ENCODE results near the gene APEH.
"Not testable (repeated sequence)": the region's sequence is repeated elsewhere in the genome, so short reads cannot be mapped to it uniquely, and the experiment has no call there.

APEH gene

DNA sequence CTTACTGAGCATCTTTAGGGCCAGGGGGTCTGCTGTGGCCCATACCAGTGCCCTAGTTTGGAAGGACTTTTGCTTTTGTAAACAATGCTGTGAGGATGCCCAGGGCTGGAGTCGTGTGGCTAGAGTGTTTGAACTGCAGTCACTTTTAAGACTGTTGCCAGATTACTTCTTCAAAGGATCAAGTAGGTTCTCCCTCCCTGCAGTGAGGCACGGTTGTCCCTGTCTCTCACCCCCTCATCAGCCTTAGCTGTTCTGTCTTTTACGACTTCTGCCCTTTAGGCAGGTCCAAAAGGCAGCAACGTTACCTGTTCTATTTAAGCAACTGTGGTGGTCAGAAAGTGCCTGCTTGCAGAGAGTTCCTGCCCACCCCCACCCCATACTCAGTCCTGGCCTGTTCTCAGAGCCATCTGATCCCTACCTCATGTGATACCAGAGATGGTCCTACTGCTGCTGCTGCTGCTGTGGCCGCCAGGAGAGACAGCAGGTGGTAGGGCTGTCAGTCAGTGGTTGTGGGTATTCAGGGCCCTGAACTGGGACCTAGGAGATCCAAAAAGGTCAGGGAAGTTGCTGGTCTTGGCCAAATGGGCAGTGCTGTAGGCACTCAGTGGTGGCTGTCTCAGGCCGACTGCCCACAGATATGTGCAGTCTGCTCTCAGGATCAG lies 20.4 kb downstream of the APEH start:
- DNase-seq = not testable (repeated sequence)

DNA sequence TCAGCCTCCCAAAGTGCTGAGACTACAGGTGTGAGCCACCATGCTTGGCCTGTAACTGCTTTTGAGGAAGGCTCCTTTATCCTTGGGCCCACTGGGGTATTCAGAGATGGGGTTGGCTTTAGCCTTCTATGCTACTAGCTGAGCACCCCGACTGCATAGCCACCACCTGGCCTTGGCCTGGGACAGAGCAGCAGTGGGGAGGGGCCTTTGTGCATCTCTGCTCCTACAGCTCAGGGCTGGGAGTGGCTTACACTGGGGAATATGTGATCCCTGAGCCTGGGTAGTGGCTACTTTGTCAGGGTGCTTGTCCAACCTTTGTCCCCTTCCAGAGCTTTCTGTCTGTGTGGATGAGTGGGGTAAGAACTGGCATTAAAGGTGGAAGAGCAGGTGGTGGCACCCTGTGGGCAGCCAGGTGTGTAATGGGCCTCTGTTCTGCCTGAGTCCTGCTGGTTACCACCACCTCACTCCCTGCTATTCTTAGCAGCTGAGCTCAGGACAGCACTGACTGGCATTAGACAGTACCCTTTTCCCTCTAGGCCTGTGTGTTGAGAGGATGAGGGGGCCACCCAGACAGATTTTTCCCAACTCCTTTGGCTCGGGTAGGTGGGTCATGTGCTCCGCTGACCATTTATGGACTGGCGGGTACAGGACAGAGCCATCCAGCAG lies 21.3 kb downstream of the APEH start:
- not testable (repeated sequence) for DNase-seq

DNA sequence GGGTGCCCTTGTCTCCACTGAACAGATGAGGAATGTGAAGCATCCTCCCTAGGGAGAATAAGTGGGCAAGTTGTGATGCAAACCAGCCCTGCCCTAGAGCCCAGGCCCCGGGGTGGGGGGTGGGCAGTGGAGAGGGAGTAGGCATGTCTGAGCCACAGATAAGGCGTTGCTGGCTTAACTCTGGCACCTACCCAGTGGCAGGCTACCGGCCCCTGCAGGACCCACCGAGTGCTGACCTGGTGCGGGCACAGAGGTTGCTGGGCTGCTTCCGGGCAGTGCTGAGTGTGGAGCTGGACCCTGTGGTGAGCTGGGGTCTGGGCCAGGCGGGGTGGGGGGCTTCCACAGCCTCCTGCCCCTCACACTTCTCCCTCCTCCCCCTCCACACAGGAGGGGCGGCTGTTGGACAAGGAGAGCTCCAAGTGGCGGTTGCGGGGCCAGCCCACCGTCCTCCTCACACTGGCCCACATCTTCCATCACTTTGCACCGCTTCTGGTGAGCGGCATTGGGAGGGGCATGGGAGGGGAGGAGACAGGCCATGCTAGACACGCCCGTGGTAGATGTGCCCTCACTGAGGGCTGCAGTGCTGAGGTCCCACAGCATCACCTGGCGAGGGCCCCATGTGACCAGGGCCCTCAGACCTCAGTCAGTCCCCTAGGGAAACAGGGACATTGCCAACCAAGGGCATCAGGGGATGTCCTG lies 25.3 kb downstream of the APEH start:
- no peak for DNase-seq

DNA sequence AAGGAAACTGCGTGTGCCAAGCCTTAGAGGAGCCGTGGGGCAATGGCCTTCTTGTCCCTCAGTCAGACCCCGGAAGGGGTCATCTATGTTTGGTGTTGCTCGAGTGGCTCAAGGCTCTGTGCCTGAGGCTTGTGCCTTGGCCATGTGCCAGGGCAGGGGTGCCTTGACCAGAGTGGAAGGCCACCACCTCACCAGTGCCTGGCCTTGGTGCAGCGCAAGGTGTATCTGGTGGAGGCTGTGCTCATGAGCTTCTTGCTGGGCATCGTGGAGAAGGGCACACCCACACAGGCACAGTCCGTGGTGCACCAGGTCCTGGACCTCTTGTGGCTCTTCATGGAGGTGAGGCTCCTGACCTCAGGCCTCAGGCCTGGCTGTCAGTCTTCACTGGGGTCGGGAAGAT lies 25.9 kb downstream of the APEH start:
- no peak for DNase-seq

DNA sequence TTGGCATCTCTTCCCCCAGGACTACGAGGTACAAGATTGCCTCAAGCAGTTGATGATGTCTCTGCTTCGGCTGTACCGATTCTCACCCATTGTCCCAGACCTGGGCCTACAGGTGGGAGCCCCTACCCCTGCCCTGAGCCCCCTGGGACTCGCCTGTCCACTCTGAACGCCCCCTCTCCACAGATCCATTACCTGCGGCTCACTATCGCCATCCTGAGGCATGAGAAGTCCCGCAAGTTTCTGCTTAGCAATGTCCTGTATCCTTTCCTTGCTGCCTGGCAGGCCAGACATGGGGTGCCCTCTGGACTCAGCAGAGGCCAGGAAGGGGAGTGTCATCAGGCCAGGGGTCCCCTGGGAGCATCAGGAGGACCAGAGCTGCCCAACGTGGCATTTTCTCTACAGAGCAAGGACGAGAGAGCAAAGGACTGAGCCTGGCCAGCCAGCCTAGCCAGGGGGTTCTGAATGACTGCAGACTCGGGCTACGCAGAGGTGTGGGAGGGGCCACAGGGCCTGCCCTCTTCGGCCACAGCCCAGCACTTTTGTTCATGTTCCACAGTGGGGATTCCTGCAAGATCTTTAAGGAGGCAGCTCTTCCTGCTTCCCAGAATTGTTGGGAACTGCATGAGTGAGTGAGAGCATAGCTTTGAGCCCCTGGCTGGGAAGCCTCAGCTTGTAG lies 26.4 kb downstream of the APEH start:
- no peak for DNase-seq

DNA sequence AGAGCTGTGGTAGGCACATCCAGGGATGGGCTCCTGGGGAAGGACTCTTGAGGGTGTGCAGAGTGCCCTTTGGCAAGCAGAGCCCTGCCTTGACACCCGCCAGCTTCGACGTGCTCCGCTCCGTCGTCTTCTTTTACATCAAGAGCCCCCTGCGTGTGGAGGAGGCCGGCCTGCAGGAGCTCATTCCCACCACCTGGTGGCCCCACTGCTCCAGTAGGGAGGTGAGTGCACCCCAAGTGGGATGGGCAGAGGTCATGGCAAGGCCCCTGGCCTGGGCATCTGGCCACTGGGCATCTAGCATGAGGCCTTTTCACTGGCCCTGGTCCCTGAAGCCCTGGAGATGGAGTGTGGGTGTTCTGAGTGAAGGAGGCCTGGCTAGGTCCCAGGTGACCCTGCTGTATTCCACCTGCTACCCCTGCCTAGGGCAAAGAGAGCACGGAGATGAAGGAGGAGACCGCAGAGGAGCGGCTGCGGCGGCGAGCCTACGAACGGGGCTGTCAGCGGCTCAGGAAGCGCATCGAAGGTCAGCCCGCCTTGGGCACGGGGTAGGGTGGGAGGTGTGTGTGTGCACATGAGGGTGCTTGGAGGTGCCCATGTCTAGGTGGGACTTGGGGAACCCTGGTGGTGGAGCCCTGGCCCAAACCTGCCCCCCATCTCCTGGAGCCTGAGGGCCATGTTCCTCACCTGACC lies 27.4 kb downstream of the APEH start:
- no peak for DNase-seq

DNA sequence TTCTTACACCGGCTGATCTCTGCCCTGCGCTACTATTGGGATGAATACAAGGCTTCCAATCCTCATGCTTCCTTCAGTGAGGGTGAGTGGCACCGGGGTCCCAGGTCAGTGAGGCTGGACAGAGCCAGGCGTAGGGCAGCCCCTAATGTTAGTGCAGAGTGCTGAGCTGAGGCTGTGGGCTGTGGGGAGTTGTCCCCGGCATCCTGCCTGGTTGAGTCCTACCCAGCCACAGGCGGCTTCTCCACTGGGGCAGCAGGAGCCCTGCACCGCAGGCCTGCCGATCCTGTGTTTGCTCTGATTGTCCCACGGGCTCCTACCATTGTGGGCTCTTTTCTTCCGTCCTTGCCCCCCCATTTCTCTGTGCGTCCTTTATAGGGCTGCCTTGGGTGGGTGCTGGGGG lies 28.5 kb downstream of the APEH start:
- DNase-seq = no peak

DNA sequence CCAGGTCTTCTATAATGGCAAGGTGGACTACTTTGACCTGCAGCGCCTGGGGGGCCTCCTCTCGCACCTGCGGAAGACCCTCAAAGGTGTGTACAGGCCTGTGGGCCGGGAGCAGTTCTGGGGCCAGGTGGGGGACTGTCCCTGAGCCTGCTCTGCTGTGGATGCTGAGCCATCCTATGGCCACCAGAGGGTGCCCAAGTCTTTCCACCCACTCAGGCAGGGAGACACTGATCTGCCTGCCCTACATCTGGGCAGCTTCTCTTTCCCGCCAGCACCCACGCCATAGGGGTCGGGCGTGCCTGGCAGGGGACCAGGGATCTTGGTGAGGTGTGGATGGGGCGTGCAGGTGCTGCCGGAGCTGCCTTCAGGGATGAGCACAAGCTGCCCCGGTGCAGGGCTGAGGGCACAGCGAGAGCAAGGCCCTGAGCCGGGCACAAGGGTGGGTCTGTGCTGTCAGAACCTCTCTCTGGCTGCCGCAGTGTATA lies 29.3 kb downstream of the APEH start:
- DNase-seq = peak; percentile 71

DNA sequence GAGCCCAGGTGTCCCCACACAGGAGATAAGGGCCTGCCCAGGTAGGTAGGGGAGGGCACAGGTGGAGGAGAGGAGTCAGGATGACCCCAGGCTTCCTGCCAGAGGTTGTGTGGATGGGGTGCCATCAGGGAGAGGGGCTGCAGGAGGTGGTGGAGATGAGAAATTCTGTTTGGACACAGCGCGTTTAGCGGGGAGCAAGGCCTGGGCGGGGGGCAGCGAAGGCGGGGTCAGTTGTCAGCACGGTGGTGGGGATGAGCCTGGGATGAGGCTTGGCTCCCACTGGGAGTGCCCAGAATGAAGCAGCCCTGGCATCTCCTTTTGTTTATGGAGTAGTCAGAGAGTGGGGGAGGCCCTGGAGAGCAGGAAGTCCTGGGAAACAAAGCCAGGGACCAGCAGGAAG lies 29.8 kb downstream of the APEH start:
- DNase-seq = no peak

DNA sequence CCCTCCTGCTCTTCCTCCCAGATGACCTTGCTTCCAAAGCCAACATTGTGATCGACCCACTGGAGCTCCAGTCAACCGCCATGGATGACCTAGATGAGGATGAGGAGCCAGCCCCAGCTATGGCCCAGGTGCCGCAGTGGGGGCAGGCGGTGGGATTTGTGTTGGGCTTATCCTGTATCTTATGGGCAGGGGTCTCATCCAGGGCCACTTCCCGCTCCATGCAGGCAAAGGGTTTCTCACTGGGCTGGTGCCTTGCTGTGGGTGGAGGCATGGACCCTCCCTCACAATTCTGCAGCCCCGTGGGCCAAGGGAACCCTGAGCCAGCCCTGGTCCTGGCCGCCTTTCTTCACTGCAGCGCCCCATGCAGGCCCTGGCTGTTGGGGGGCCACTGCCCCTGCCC lies 30.5 kb downstream of the APEH start:
- no peak for DNase-seq

DNA sequence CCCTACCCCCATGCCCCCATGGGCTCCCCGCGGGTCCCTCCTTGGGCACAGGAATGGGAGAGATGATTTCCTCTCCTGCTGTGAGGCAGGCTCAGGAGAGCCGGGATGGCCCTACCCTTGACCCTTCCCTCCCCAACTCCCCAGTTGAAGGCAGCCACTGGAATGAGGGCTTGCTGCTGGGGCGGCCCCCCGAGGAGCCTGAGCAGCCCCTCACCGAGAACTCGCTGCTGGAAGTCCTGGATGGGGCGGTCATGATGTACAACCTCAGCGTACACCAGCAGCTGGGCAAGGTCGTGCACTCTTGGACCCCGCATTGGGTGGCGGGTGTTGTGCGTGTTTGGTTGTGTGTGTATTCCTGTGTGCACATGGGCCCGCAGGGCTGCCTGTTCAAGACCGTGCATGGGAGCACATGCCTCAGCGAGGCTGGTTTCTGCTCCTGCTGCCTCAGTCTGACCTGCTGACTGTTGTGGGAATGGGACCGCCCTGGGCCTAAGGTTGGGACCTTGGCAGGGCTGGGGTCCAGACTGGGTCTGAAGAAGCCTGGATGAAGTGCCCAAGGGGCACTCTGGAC lies 31.3 kb downstream of the APEH start:
- no peak for DNase-seq

DNA sequence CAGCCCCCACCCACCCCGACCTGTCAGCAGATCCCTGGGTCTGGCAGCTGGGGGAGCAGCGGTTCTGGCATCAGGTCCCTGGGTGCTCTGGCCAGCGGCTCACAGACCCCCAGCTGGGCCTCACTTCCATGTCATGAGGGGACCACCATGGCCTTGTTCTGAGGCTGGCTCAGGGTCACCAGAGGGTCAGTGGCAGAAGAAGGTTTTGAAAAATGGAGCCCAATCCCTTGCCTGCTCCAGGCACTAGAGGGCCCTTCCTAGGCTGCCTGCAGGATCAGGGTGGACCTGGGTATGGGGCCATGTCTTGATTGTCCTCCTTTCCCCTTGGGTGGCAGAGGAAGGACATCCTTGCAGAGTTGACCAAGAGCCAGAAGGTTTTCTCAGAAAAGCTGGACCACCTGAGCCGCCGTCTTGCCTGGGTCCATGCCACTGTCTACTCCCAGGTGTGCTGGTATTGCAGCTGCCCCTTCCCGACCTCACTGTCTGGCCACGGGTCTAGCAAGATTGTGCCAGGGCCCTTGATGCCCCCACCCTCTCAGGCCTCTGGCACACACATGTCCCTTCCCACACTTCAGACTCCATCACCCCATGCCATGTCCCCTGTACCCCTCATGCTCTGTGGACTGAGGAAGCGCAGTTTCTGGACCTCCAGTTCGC lies 32.4 kb downstream of the APEH start:
- DNase-seq = no peak

DNA sequence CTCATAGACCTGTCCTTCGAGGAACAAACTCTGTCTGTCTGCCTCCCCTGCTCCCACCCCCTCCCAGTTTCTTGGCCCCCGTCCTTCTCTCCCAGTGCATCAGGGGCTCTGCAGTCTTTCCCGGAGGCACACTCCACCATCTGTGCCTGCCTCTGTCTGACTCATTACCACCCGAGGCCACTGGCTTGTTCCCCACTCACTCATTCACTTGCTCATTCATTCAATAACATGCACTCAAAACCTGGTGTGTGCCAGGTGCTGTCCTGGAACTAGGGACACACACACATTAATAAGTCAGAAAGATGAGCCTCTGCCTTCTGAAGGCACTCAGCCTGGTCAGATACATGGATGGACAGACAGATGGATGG lies 32.9 kb downstream of the APEH start:
- DNase-seq = no peak

DNA sequence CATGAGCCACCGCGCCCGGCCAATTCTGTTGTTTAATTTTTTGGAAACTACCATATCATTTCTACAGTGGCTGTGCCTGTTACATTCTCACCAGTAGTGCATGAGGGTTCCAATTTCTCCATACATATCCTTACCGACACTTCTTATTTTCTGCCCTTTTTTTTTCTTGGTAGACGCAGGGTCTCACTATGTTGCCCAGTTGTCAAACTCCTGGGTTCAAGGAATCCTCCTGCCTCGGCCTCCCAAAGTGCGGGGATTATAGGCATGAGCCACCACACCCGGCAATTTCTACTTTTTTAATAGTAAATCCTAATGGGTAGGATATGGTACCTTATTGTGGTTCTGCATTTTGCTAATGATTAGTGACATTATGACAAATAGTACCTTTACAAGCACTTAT lies 35.7 kb downstream of the APEH start:
- DNase-seq = no peak

DNA sequence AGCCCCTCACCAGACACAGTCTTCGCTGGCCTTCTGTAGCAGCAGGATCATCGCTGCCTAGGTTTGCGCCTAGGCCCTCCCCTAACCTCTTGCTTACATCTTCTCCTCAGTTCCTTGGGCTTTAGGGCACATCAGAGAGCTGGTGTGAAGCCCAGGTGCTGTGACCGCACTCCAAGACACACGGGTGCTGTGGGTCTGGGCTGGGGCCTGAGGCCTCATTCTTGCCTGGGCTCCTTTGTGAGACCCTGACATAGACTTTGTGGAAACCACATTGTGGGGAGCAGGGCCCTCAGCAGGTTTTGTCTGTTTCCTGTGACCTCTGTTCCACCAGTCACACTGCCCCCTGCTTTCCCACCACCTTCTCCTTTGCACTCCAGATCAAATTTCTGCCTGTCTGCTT lies 37.3 kb downstream of the APEH start:
- no peak for DNase-seq

DNA sequence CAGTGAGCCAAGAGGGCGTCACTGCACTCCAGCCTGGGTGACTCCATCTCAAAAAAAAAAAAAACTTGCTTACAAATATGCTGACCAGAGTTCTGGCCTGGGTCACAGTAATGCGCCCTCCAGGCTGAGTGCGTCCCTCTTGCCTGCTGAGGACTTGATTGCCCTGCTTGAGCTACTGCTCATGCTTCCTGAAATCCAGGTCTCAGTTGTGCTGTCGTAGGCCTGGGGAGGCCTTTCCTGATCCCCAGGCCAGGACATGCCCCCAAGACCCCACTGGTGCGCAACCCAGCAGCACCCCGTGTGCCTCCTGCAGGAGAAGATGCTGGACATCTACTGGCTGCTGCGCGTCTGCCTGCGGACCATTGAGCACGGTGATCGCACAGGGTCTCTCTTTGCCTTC lies 38.0 kb downstream of the APEH start:
- DNase-seq = no peak

DNA sequence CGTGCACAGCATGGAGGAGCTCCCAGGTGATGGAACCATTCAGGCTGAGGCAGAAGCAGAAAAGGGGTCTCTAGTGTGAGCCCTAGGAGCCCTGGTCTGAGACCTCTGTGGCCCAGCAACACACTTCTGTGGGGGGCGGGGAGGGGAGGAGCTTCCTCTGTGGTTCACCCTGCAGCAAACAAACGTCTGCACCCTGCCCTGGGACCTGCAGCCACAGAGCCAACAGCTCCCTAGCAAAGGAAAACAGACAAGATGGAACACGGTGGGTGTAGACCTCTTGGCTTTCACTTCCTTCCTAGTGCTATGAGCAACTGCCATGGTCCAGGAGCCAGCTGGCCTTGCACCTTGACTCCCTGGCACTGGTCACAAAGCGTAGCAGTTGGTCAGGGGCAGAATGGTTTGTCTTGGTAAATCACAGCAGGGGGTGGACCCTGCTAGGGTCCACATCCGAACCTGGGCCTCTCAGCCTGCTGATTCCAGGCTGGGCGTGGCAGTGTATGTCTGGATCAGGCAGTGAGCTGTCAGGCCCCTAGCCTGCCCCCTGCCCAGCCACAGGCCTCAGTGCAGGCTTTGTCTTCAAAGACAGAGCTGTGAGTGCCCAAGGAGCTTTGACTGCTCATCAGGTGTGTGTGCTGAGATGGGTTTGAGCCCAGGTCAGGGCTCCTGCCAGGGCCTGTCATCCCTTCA lies 38.6 kb downstream of the APEH start:
- DNase-seq = no peak

DNA sequence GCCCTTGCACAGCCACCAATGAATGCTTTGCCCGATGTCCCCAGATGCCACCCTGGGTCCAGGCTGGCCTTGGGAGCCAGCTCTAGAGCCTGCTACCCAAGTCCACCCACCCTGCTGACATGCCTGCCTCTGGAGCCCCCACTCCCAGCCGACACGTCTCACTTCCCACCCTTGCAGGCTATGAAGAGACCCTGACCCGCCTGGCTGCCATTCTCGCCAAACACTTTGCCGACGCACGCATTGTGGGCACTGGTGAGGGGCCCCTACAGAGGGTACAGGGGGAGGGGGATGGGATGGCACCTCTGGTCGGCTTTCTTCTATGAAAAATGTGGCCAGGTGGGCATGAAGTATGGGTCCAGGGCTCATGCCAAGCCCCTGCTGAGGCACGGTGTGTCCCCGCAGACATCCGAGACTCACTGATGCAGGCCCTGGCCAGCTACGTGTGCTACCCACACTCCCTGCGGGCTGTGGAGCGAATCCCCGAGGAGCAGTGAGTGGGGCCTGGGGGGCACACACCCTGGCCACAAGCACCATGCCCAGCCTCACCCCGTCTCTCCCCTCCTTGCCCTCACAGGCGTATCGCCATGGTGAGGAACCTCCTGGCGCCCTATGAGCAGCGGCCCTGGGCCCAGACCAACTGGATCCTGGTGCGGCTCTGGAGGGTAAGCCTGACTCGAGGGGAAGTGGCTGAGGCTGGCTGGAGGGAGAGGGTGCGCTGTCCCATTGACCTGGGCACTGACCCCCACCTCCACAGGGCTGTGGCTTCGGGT lies 39.4 kb downstream of the APEH start:
- no peak for DNase-seq

DNA sequence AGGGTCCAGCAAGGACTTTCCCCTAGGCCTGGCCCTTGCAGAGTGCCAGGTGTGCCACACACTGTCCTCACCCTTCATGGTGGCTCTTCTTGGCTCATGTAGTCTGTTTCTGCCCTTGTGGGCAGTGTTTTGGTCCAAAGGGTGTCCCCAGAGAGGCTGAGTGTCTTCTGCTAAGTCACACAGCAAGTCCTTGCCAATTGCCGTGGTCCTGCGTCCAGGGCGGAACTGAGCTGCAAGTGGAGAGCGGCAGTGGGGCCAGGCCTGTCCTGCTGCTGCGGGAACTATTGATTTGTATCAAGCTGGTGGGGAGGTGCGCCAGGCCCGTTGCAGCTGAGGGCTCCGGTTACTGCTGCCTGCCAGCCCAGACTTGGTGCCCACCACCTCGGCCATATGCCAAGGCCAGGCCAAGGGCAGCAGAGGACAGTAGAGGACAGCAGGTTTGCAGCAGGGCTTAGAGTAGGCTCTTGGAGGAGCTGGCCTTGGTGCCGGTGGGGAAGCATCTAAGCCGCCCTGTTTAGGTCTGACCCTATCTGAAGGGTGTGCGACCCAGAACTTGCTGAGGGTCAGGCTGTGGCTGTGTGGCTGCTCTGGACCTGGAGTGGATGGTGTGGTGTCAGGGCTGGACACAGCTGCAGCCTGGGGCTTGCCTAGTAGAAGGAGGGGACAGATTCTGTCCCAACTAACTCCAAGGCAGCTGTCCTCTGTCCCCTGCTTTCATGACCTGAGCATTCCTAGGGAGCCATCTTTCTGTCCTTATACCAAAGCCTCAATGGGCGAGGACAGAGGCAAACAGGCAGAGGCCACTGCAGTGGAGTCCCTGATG lies 40.8 kb downstream of the APEH start:
- no peak for DNase-seq

DNA sequence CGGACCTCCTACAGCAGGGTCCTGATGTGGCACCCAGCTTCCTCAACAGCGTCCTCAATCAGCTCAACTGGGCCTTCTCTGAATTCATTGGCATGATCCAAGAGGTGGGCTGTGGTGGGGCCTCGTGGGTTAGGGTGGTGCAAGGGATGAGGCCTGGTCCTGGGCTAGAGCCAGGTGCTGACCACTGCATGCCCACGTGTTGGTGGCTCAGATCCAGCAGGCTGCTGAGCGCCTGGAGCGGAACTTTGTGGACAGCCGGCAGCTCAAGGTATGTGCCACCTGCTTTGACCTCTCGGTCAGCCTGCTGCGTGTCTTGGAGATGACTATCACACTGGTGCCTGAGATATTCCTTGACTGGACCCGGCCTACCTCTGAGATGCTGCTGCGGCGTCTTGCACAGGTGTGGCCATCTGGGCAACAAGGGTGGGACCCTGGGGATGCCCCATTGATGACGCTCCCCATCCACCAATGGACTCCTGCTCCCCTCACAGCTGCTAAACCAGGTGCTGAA lies 41.5 kb downstream of the APEH start:
- DNase-seq = no peak

Measured in retina (tissue), 1 donor.